Activated gamma-delta T cell treated with anti-CD3 and anti-CD28 coated beads, Interleukin-2, amount 50 U/mL, for 16 hours (primary cell): Measurements from ENCODE around the gene ZNRF3.
A peak's percentile ranks its signal among the peaks of the same experiment; 100 is the strongest.

Source experiments
- DNase-seq: peaks from one replicate; pipeline ENCODE4 v3.0.0-alpha.2; 2020; ENCODE audit warnings: low read depth

ZNRF3 gene

DNA sequence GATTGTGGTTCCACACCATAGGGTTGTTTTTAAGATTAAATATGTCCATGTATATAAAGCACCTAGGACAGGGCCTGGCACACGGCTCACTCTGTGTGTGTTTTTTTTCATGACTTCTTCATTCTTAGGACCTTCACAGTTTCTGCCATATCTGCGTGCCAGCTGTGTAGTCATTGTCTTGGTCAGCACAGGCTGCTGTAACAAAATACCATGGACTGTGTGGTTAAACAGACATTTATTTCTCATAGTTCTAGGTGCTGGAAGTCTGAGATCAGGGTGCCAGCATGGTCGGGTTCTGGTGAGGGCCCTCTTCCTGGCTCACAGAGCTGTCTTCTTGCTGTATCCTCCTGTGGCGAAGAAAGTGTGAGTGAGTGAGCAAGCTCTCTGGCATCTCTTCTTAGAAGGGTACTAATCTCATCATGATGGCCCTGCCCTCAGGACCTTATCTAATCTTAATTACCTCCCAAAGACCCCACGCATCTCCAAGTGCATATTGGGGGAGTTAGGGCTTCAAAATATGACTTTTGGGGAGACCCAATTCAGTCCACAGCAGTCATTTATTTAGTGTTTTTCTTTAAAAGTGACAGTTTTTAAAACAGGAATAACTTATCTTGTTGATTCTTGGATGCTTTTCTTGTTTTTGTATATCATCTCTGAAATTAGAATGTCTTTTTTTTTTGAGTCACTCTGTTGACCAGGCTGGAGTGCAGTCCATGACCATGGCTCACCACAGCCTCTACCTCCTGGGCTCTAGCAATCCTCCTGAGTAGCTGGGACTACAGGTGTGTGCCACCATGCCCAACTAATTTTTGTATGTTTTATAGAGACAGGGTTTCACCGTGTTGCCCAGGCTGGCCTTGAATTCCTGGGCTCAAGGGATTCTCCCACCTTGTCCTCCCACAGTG is 70.9 kb downstream of the ZNRF3 start:
- no peak for DNase-seq

GRCh38 chr22:28955817-28956216 is 72.4 kb downstream of the ZNRF3 start:
- DNase-seq = peak; percentile 77

DNA sequence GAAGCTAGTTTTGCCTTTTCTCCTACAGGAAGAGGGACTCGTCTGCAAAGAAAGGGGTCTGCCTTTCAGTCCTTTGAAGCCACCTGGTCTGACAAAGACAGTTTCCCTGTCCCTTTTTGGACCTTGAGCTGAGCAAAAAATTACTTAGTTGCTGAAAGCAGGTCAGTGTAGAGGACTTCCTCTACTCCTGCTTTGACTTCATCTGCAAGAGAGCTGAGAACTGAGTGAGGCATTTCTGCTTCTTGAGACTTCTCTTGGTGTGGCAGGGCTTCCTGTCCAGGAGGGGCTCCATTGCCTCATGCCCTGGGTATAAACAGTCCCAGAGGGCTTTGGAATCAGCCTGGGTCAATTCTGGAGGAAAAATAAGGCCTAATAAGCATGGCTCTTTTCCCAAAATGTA is 73.1 kb downstream of the ZNRF3 start:
- DNase-seq = no peak

DNA sequence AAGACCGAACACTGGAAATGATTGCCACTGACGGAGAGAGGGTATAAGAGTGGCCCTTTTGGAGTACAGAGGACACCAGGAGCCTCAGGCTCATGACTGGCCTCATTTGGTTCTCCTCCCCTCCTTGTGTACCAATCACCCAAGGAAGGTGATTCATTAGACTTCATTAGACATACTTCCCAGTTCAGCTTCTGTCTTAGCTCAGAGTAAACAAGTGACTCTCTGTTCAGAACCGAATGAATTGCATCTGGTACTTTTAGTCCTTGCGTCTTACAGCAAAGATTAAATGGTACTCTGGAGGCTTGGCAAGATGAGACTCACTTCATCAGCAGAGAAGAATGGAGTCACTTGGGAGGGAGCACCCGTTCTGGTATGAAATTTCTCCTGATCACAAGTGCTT is 75.2 kb downstream of the ZNRF3 start:
- DNase-seq = no peak

DNA sequence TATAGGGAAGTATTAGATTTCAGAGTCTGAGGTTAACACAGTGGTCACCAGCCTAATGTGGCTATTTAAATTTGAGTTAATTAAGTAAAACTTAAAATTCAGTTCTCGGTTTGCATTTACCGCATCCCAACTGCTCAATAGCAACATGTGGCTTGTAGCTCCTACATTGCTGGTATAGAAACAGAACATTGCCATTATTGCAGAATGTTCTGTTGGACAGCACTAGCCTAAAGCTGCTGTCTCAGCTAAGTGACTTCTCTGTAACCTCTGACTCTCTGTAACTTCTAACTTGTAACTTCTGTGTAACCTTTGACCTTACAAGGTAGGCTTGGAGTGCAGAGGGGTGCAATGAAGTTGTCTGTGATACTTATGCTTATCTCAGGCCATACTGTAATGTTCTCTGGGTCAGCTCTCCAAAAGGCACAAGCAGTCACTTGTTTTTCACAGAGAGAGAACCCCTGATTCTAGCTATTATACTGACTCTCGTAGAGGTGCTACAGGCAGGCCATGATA is 78.7 kb downstream of the ZNRF3 start:
- DNase-seq = no peak

DNA sequence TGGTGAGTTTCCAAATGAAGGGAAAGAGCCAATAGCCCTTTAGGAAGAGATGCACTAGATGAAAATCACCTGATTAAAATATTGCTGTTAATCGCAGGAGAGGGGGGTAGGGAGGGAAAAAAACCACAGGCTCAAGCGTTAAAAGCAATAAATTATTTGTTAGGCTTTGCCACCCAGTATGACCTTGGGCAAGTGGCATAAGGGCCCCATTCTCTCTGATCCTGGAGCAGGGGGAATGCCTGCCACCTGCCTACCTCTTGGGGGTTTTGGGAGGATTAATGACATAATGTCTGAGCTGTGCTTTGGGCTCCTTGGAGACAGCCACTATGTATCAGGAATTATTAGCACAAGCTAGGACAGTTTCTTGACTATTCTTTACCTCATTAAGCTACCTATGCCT is 80.0 kb downstream of the ZNRF3 start:
- DNase-seq = no peak

- DNase-seq = no peak
Measured at GRCh38 chr22:28967163-28967665, 83.8 kb downstream of the ZNRF3 start.

DNA sequence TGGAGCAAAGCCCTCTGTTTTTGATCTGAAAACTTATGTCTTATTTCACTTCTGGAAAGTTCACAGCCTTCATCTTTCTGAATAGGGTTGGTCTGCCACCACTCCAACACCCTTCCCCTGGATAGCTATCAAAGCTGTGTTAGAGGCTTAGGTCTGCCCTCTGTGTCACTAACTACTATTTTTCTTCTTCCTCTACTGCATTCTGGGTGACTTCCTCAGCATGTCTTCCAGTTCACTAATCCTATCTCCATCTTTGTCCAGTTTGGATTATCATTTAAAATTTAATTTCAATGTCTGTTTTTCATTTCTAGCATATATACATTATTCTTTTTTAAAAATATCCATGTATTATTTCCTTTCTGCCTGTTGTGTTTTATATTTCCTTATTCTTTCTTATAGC is 84.6 kb downstream of the ZNRF3 start:
- DNase-seq = no peak

GRCh38 chr22:28969401-28970168 is 86.2 kb downstream of the ZNRF3 start:
- no peak for DNase-seq

GRCh38 chr22:28973352-28973751 is 90.0 kb downstream of the ZNRF3 start:
- no peak for DNase-seq

DNA sequence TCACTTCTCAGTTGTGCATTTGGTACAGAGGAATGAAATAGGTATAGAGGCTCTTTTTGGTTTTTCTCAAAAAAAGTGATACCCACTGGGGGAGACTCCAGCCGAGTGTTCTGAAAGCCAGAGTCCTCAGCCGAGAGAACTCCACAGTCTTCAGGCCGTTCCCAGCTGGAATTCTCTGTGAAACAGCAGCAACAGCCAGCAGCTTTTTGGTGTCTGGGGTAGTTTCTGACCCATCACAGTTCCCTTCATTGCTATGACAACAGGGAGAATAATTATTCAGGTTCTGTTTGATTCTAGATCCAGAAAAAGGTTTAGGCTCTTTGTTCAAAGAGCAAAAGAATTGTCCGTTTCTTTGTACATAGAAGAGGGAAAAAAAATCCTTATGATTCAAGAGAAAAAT is 93.7 kb downstream of the ZNRF3 start:
- DNase-seq = no peak

DNA sequence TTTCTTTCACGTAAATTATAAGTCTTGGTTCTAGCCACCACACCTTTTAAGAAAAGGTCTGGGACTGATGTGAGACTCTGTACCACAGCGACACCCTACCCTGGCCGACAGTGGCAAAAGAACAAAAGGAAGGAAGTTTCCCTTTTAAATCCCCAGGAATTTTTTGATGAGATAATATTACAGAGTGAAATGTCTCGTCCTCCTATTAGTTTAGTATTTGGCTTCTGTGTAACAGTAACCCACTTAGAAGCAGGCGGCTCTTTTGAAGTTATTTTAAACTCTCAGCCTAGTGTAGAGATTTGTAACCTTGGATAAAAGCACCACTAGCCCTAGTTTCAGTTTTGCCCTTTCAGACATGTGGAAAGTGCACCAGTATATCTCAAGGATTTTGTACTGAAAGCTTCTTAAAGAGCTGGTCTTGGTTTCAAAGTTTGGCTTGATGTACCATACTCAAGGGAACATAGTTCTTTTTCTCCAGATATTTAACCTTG is 94.2 kb downstream of the ZNRF3 start:
- DNase-seq = no peak

GRCh38 chr22:28978158-28978557 is 94.8 kb downstream of the ZNRF3 start:
- no peak for DNase-seq

GRCh38 chr22:28978863-28979796 is 95.8 kb downstream of the ZNRF3 start:
- DNase-seq = no peak

GRCh38 chr22:28980326-28980725 is 97.0 kb downstream of the ZNRF3 start:
- DNase-seq = no peak

GRCh38 chr22:28981818-28982499 is 98.6 kb downstream of the ZNRF3 start:
- DNase-seq = no peak

DNA sequence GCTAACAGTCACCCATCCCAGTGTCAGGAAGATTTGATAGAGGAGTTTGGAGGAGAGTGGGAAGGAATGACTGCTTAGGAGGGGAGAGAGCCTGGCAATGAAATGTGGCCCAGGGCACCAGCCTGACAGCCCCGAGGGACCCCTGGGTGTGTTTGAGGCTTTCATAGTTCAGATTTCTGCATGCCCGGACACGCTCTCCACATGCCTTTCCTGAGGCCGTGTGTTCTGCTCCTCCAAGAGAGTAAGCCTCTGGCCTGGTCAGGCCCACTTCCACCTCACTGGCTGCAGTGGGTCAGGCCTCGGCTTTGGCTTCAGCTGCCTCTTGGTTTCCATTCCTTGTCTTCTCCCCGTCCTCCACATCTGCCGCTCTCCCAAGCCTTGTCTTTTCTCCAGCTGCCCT is 99.8 kb downstream of the ZNRF3 start:
- no peak for DNase-seq

GRCh38 chr22:28983788-28984441 is 100.5 kb downstream of the ZNRF3 start:
- no peak for DNase-seq

DNA sequence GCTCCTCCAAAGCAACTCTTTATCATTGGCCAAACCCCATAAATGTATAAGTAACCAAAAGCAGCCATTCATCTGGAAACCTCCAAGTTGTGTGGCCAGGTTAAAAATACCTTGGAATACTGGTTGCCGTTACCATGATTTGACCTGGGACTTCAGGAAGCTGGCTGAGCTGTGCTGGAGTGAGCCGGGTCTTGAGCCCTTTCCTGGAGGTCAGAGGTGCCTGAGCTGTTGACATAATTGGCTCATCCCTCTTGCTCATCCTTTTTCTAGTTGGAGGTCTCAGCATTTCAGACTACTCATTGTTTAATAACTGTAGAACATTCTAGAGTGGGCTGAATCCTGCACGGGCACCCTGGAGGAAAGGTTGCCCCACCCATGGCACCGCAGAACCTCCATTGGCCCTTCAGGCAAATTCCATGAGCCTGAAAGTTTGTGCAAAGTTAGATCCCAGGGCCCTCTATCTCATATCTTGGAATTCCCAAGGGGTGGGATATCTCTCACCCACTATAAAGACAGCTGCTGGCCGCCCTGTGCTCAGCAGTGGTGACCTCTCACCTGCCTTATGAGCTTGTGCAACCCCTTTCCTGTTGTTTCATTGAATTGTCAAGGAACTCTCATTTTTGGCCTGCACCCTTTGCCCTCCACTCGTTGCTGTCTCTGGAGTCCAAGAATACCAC is 101.2 kb downstream of the ZNRF3 start:
- no peak for DNase-seq
